SU-DHL-6 (cell line): ENCODE results near the gene GSE1.

Experiments used
- H2AFZ ChIP-seq: fragments of 200-600 bp; sonication (generic); 2 replicates; pipeline ENCODE4 v1.6.1; 2014; ENCODE audit warnings: low read depth, mild to moderate bottlenecking, moderate library complexity, mixed read lengths, antibody characterized with exemption, low read length; ENCODE audit not compliant: severe bottlenecking
- H3F3A ChIP-seq: fragments of 200-600 bp; shearing (Covaris generic); 2 replicates; pipeline ENCODE4 v1.6.0; 2016; ENCODE audit warnings: antibody characterized with exemption, mild to moderate bottlenecking; ENCODE audit not compliant: insufficient read depth
- H3K27ac ChIP-seq: fragments of 200-600 bp; sonication (generic); 2 replicates; pipeline ENCODE4 v1.5.1; 2016; ENCODE audit warnings: low read depth, mild to moderate bottlenecking, low read length, moderate library complexity, mixed read lengths
- H3K27me3 ChIP-seq: fragments of 200-600 bp; sonication (generic), shearing (Covaris generic); 2 replicates; pipeline ENCODE4 v1.6.0; 2014; ENCODE audit warnings: mild to moderate bottlenecking, low read length
- H3K36me3 ChIP-seq: fragments of 200-600 bp; sonication (generic); 2 replicates; pipeline ENCODE4 v1.6.1; 2014; ENCODE audit warnings: mild to moderate bottlenecking, low read length, mixed read lengths
- H3K4me2 ChIP-seq: fragments of 300-600, 200-600 bp; shearing (Covaris generic), sonication (generic); 2 replicates; pipeline ENCODE4 v1.6.0; 2014; ENCODE audit warnings: low read length, low read depth, mild to moderate bottlenecking; ENCODE audit not compliant: poor library complexity, severe bottlenecking
- H3K4me3 ChIP-seq: fragments of 200-600 bp; sonication (generic); 2 replicates; pipeline ENCODE4 v1.5.1; 2014; ENCODE audit warnings: antibody characterized with exemption, low read length, mild to moderate bottlenecking, mixed read lengths; ENCODE audit not compliant: insufficient read depth, poor library complexity, severe bottlenecking
- H3K79me2 ChIP-seq: fragments of 200-600 bp; sonication (generic); 2 replicates; pipeline ENCODE4 v1.6.1; 2014; ENCODE audit warnings: mild to moderate bottlenecking, low read length, moderate library complexity; ENCODE audit not compliant: insufficient read depth
- H3K9ac ChIP-seq: fragments of 200-600 bp; sonication (generic); 2 replicates; pipeline ENCODE4 v1.7.0; 2014; ENCODE audit warnings: mild to moderate bottlenecking, low read length
- H3K9me2 ChIP-seq: fragments of 200-600 bp; sonication (generic); replicated peaks from 2 replicates; pipeline ENCODE4 v1.6.1; 2014; ENCODE audit warnings: low read length; ENCODE audit not compliant: insufficient read depth
- H3K9me3 ChIP-seq: fragments of 200-600 bp; sonication (generic); 2 replicates; pipeline ENCODE4 v1.6.1; 2014; ENCODE audit warnings: low read length, mixed read lengths; ENCODE audit not compliant: insufficient read depth
- H4K20me1 ChIP-seq: fragments of 200-600 bp; sonication (generic); 2 replicates; pipeline ENCODE4 v1.6.1; 2014; ENCODE audit warnings: low read depth, mild to moderate bottlenecking, antibody characterized with exemption, low read length, moderate library complexity, mixed read lengths
- CTCF ChIP-seq: fragments of 200-600 bp; sonication (generic); IDR thresholded peaks from one replicate; pipeline ENCODE4 v1.5.1; 2017; ENCODE audit warnings: antibody characterized with exemption, mild to moderate bottlenecking, low read length, moderate library complexity; ENCODE audit not compliant: insufficient read depth, poor library complexity, severe bottlenecking
- EZH2phosphoT487 ChIP-seq: fragments of 200-600 bp; sonication (generic), shearing (Covaris generic); conservative IDR thresholded peaks from 2 replicates; pipeline ENCODE4 v1.6.1; 2018; ENCODE audit warnings: mild to moderate bottlenecking, antibody characterized with exemption, low read length, moderate library complexity, mixed read lengths

Gene GSE1

GRCh38 chr16:85679870-85680269 is 66.7 kb downstream of the GSE1 start:
- H3K4me3 ChIP-seq, result no peak overlapping the region
- H3K36me3 ChIP-seq, result peaks cover 24% of the 10 kb centered on the region; the same call in 1 of the 2 replicates
- no peak for TF ChIP-seq EZH2phosphoT487
- no peak for TF ChIP-seq CTCF
- H3K27me3 ChIP-seq, result no peaks in the 10 kb centered on the region
- H3K9me3 ChIP-seq, result no peaks in the 10 kb centered on the region
- peaks cover 4% of the 10 kb centered on the region; the same call in 1 of the 2 replicates for H4K20me1 ChIP-seq
- H2AFZ ChIP-seq, result no peak overlapping the region
- H3K9ac ChIP-seq, result no peak overlapping the region
- H3K79me2 ChIP-seq, result peaks cover 22% of the 10 kb centered on the region
- H3F3A ChIP-seq, result no peaks in the 10 kb centered on the region
- no peak overlapping the region for H3K4me2 ChIP-seq
- no peaks in the 10 kb centered on the region for H3K9me2 ChIP-seq
- no peak overlapping the region for H3K27ac ChIP-seq

GRCh38 chr16:85680352-85680944 is 67.3 kb downstream of the GSE1 start:
- H3K9me3 ChIP-seq, result no peaks in the 10 kb centered on the region
- H3F3A ChIP-seq, result peaks cover 3% of the 10 kb centered on the region; the same call in 1 of the 2 replicates
- H3K79me2 ChIP-seq, result peaks cover 26% of the 10 kb centered on the region
- H4K20me1 ChIP-seq, result peaks cover 4% of the 10 kb centered on the region; the same call in 1 of the 2 replicates
- no peaks in the 10 kb centered on the region for H3K27me3 ChIP-seq
- no peaks in the 10 kb centered on the region for H3K9me2 ChIP-seq
- no peak overlapping the region for H3K4me2 ChIP-seq
- no peak overlapping the region for H2AFZ ChIP-seq
- peaks cover 24% of the 10 kb centered on the region; the same call in 1 of the 2 replicates for H3K36me3 ChIP-seq
- H3K4me3 ChIP-seq, result no peak overlapping the region
- TF ChIP-seq EZH2phosphoT487, result no peak
- TF ChIP-seq CTCF, result no peak
- no peak overlapping the region for H3K27ac ChIP-seq
- no peak overlapping the region for H3K9ac ChIP-seq

GRCh38 chr16:85681255-85681654 is 68.1 kb downstream of the GSE1 start:
- Histone ChIP-seq H3K4me2 (no peak overlapping the region), H3K4me3 (no peak overlapping the region), H3F3A (peaks cover 11% of the 10 kb centered on the region), H3K27ac (no peak overlapping the region), H3K9me2 (no peaks in the 10 kb centered on the region), H2AFZ (no peak overlapping the region), H3K36me3 (peaks cover 20% of the 10 kb centered on the region; the same call in 1 of the 2 replicates), H3K27me3 (no peaks in the 10 kb centered on the region), H4K20me1 (peaks cover 4% of the 10 kb centered on the region; the same call in 1 of the 2 replicates), H3K79me2 (peaks cover 31% of the 10 kb centered on the region), H3K9me3 (no peaks in the 10 kb centered on the region), H3K9ac (no peak overlapping the region)
- TF ChIP-seq EZH2phosphoT487 (no peak), CTCF (no peak)
